K562 (cell line): ENCODE results near the gene C16orf92. TPM values are rescaled to one million over a fixed set of nuclear protein-coding genes. Genes with fewer than 3 reads are reported as not detected.
"Not testable (repeated sequence)": the region's sequence is repeated elsewhere in the genome, so short reads cannot be mapped to it uniquely, and the experiment has no call there.

Experiments
- ATAC-seq: fragments of 200-7000 bp; cut with Tn5 transposase; 3 replicates; pipeline ENCODE4 v1.9.1; 2020; ENCODE audit warnings: moderate library complexity
- BruUV-seq: library from RNA; stranded (reverse); fragments of 400-500 nt; replicated peaks from 2 replicates; lab custom pipeline; 2021; lab: Mats Ljungman, UMichigan
- CTCF ChIA-PET: fragments of 300-600 bp; formaldehyde crosslinking; extraction: SDS; loops from one replicate; lab custom pipeline; 2021; ENCODE audit warnings: low intra/inter-chr PET ratio; lab: Yijun Ruan, JAX
- POLR2A ChIA-PET: fragments of 300-600, 350-650 bp; sonication (Branson Sonifier 250); formaldehyde crosslinking; extraction: SDS; loops from one replicate; lab custom pipeline; 2021; ENCODE audit warnings: antibody characterized with exemption, inconsistent platforms; lab: Yijun Ruan, JAX
- DNase-seq, 4 experiments: peaks; one replicate each; pipeline versions ENCODE4 v3.0.0 to v3.0.0-alpha.2; 2011 to 2018; ENCODE audit warnings: low spot score in 3 of 4, mixed read lengths in 3 of 4; ENCODE audit errors: extremely low read depth in 1 of 4
- FAIRE-seq: peaks from 2 replicates; lab custom pipeline; 2011; peaks lifted over from hg19 to GRCh38; lab: Jason Lieb, UNC
- H2AFZ ChIP-seq: 2 replicates; pipeline ENCODE4 v1.6.0; 2011; ENCODE audit warnings: low read depth, low read length, control low read depth, inconsistent platforms
- H3K27ac ChIP-seq: fragments of 200-600 bp; 3 replicates; pipeline ENCODE4 v1.8.0; 2011; ENCODE audit warnings: low read depth, mild to moderate bottlenecking, control low read depth, inconsistent platforms, low read length, moderate library complexity, mixed read lengths; ENCODE audit errors: extremely low read depth
- H3K27me3 ChIP-seq, 2 experiments: fragments of 300-600 bp in 1 of 2; 2 replicates in 1 of 2; 3 replicates in 1 of 2; pipeline versions ENCODE4 v1.6.0 to v1.8.0; 2011; ENCODE audit warnings: inconsistent platforms in 2 of 2, low read length in 2 of 2, mild to moderate bottlenecking in 1 of 2, mixed read lengths in 1 of 2, moderate library complexity in 1 of 2; ENCODE audit not compliant: control insufficient read depth in 2 of 2, insufficient read depth in 2 of 2
- H3K36me3 ChIP-seq: fragments of 300-600 bp; 3 replicates; pipeline ENCODE4 v1.8.0; 2011; ENCODE audit warnings: mild to moderate bottlenecking, low read length, inconsistent platforms; ENCODE audit not compliant: control insufficient read depth, insufficient read depth
- H3K4me1 ChIP-seq, 2 experiments: fragments of 200-600 bp in 1 of 2; replicated peaks in 1 of 2; 2 replicates in 1 of 2; 3 replicates in 1 of 2; pipeline versions ENCODE4 v1.5.1 to v1.8.0; 2011; ENCODE audit warnings: inconsistent platforms in 2 of 2, low read length in 2 of 2, mild to moderate bottlenecking in 1 of 2, mixed read lengths in 1 of 2, moderate library complexity in 1 of 2; ENCODE audit not compliant: control insufficient read depth in 2 of 2, insufficient read depth in 2 of 2
- H3K4me2 ChIP-seq: 2 replicates; pipeline ENCODE4 v1.6.1; 2011; ENCODE audit warnings: low read length, control low read depth, inconsistent platforms, mixed read lengths; ENCODE audit not compliant: insufficient read depth
- H3K4me3 ChIP-seq: fragments of 200-600 bp; sonication (generic), shearing (Covaris generic); 2 replicates; pipeline ENCODE4 v1.5.1; 2016; ENCODE audit warnings: control low read depth, inconsistent platforms
- H3K79me2 ChIP-seq: fragments of 200-600 bp; 3 replicates; pipeline ENCODE4 v1.8.0; 2011; ENCODE audit warnings: low read length, inconsistent platforms; ENCODE audit not compliant: control insufficient read depth, insufficient read depth
- H3K9ac ChIP-seq, 2 experiments: 2 replicates each; pipeline versions ENCODE4 v1.6.0 to v1.6.1; 2011; ENCODE audit warnings: low read depth in 2 of 2, low read length in 2 of 2, control low read depth in 1 of 2, inconsistent platforms in 1 of 2, mild to moderate bottlenecking in 1 of 2, mixed read lengths in 1 of 2; ENCODE audit not compliant: insufficient read depth in 1 of 2
- H3K9me1 ChIP-seq: one replicate; pipeline ENCODE4 v1.6.0; 2011; ENCODE audit warnings: inconsistent platforms, mild to moderate bottlenecking, low read length, moderate library complexity; ENCODE audit not compliant: control insufficient read depth, insufficient read depth
- H3K9me3 ChIP-seq: replicated peaks from 2 replicates; pipeline ENCODE4 v1.5.1; 2011; ENCODE audit warnings: low read depth, low read length, inconsistent platforms; ENCODE audit not compliant: control insufficient read depth, insufficient read depth
- H4K20me1 ChIP-seq: replicated peaks from 2 replicates; pipeline ENCODE4 v1.6.1; 2011; ENCODE audit warnings: low read length, inconsistent platforms, mixed read lengths; ENCODE audit not compliant: control insufficient read depth, insufficient read depth
- ATF3 ChIP-seq, 2 experiments: fragments of 450-650 bp in 1 of 2; sonication (generic) in 1 of 2; formaldehyde crosslinking in 1 of 2; IDR thresholded peaks in 1 of 2; conservative IDR thresholded peaks in 1 of 2; 2 replicates each; pipeline versions ENCODE4 v1.6.1 to v1.8.1; 2016 to 2023; ENCODE audit warnings: mild to moderate bottlenecking in 2 of 2, moderate library complexity in 2 of 2, inconsistent platforms in 1 of 2, missing genetic modification reagents in 1 of 2
- RBM25 ChIP-seq: fragments of 200-400 bp; formaldehyde crosslinking; IDR thresholded peaks from 2 replicates; pipeline ENCODE4 v1.6.1; 2018; ENCODE audit warnings: low read length, low read depth, moderate library complexity; ENCODE audit not compliant: severe bottlenecking
- ZNF146 ChIP-seq: IDR thresholded peaks from one replicate; pipeline ENCODE4 v1.6.1; 2018; ENCODE audit warnings: missing compliant biosample characterization; ENCODE audit not compliant: unreplicated experiment
- WGBS: fragments of 100-300 bp; shearing (Covaris generic); methylation state at CpG from one replicate; pipeline ENCODE4 v1.1.6; 2016; ENCODE audit warnings: low coverage, mixed read lengths; ENCODE audit not compliant: insufficient coverage; ENCODE audit errors: missing lambda C conversion rate; 5-methylcytosine and 5-hydroxymethylcytosine counted together
- in situ Hi-C: fragments of 300-500 bp; cut with MboI; formaldehyde crosslinking; loops from 4 replicates; pipeline ENCODE4 v1.15.0; 2018; ENCODE audit warnings: inconsistent platforms, mixed read lengths
- intact Hi-C: fragments of 100-400 bp; cut with micrococcal nuclease; formaldehyde crosslinking; loops from 2 replicates; pipeline ENCODE4 v1.14.2; 2022
- polyA plus RNA-seq, 8 experiments: library from polyadenylated mRNA; depleted of rRNA in 4 of 8; stranded (reverse) in 5 of 8; unstranded in 3 of 8; fragments of >200 nt; fragmentation: Nextera tagmentation in 2 of 8; fragmentation: Illumina TruSeq in 1 of 8; extraction: Ambion mirVana in 2 of 8; extraction: Trizol in 1 of 8; gene quantifications; 2 replicates each; pipeline versions ENCODE4 v1.2.1 to v1.2.3, GENCODE V29; 2011 to 2014; ENCODE audit warnings: inconsistent platforms in 1 of 8, missing spikeins in 1 of 8
- total RNA-seq, 7 experiments: library from RNA; depleted of rRNA in 6 of 7; stranded (reverse); fragments of >200 nt in 6 of 7; fragmentation: Illumina TruSeq in 2 of 7; extraction: Trizol in 2 of 7; gene quantifications; 2 replicates each; pipeline versions ENCODE4 v1.2.1 to v1.2.3, GENCODE V29; 2011 to 2021; ENCODE audit warnings: low replicate concordance in 1 of 7

The C16orf92 gene
- total and polyA plus RNA-seq, 9 of the 15 experiments (the other 6 are each of a cell fraction or from before 2014, with no cell fraction given), result not detected

- Histone ChIP-seq H3K36me3 (no peaks in the 10 kb centered on the region), H3K9ac (no peak overlapping the region), H3K4me3 (no peak overlapping the region), H2AFZ (no peak overlapping the region), H3K79me2 (no peaks in the 10 kb centered on the region; the same call in 2 of the 3 replicates), H3K27ac (no peak overlapping the region), H3K9me3 (no peaks in the 10 kb centered on the region), H4K20me1 (peaks cover 3% of the 10 kb centered on the region; the same call in 1 of the 2 replicates), H3K4me1 (peaks cover 0 to 13% of the 10 kb centered on the region in 2 experiments; a peak in 3 of 5 replicates), H3K27me3 (peaks cover 0 to 4% of the 10 kb centered on the region in 2 experiments; a peak in 1 of 5 replicates), H3K9me1 (no peaks in the 10 kb centered on the region), H3K4me2 (no peak overlapping the region)
- no TSS peak for BruUV-seq
- DNase-seq (no peak), FAIRE-seq (no peak), ATAC-seq (no peak)
- POLR2A ChIA-PET, result no interaction called here
- intact Hi-C loops (no loop called here), in situ Hi-C loops (no loop called here)
- 8% methylated on average over 2 of the region's 2 CpGs for WGBS
- CTCF ChIA-PET, result interaction anchor here (0.6 kb wide), 1 partner anchor 936 kb away, joined by 3 read pairs; no protein-coding TSS in a partner anchor
- peak; percentile 90 for TF ChIP-seq ZNF146 (CRISPR knock-in tag)
- TF ChIP-seq RBM25, result peak; percentile 43
- no peak for TF ChIP-seq ATF3 (IDR thresholded peaks at IDR 0.05)
- TF ChIP-seq ATF3 (CRISPR knock-in tag; conservative IDR thresholded peaks at IDR 0.05), result no peak
These were observed 5.7 kb upstream of the C16orf92 start for GRCh38 chr16:30017277-30017656.

GRCh38 chr16:30017937-30018336 lies 5.1 kb upstream of the C16orf92 start:
- H2AFZ ChIP-seq, DNase-seq, H3K4me2 ChIP-seq, in situ Hi-C loops, H3K9ac ChIP-seq, H3K9me1 ChIP-seq, CTCF ChIA-PET, H3K79me2 ChIP-seq, H3K36me3 ChIP-seq, H3K9me3 ChIP-seq, POLR2A ChIA-PET, H3K27ac ChIP-seq, H3K4me3 ChIP-seq, BruUV-seq, ATAC-seq, intact Hi-C loops, H4K20me1 ChIP-seq, FAIRE-seq, H3K27me3 ChIP-seq: not testable (repeated sequence)
- peaks cover 0 to 11% of the 10 kb centered on the region in 2 experiments; a peak in 3 of 5 replicates for H3K4me1 ChIP-seq
- 0% methylated on average over 1 of the region's 4 CpGs for WGBS
